GM18873 (cell line): ENCODE data around the gene IFITM5.
"Not testable (repeated sequence)": the region's sequence is repeated elsewhere in the genome, so short reads cannot be mapped to it uniquely, and the experiment has no call there.

Experiments used
- ATAC-seq: cut with Tn5 transposase; IDR thresholded peaks from one replicate; pipeline ENCODE4 v1.9.1; 2021; ENCODE audit warnings: mild to moderate bottlenecking, moderate library complexity, moderate number of reproducible peaks; ENCODE audit not compliant: unreplicated experiment, low FRiP score

Gene IFITM5

GRCh38 chr11:313787-314553 lies 14.6 kb upstream of the IFITM5 start, which contains the start of gene IFITM1:
TSS of gene IFITM1 (plus strand) at chr11:314040. CDS start at chr11:314171, 131 bp downstream.
- no peak for ATAC-seq

GRCh38 chr11:313304-313786 lies 14.0 kb upstream of the IFITM5 start:
- no peak for ATAC-seq

- ATAC-seq: no peak
Measured at GRCh38 chr11:312092-312816, 12.9 kb upstream of the IFITM5 start.

- ATAC-seq: not testable (repeated sequence)
Measured at GRCh38 chr11:311013-311748, 11.9 kb upstream of the IFITM5 start.

GRCh38 chr11:309979-310572 lies 10.8 kb upstream of the IFITM5 start:
- not testable (repeated sequence) for ATAC-seq

GRCh38 chr11:308740-309665 lies 9.7 kb upstream of the IFITM5 start:
- not testable (repeated sequence) for ATAC-seq

- ATAC-seq: not testable (repeated sequence)
Measured at GRCh38 chr11:307766-308708, 8.7 kb upstream of the IFITM5 start, which contains the start of gene IFITM2. TSS of gene IFITM2 (plus strand) at chr11:307816. CDS start at chr11:308193, 377 bp downstream.

GRCh38 chr11:306645-307371 lies 7.5 kb upstream of the IFITM5 start:
- no peak for ATAC-seq

- ATAC-seq: no peak
Measured at GRCh38 chr11:305844-306211, 6.5 kb upstream of the IFITM5 start.

GRCh38 chr11:304915-305843 lies 5.9 kb upstream of the IFITM5 start:
- ATAC-seq: no peak

- ATAC-seq: no peak
Measured at GRCh38 chr11:304061-304506, 4.8 kb upstream of the IFITM5 start.

- ATAC-seq: no peak
Measured at GRCh38 chr11:303363-303762, 4.0 kb upstream of the IFITM5 start.

- no peak for ATAC-seq
Measured at GRCh38 chr11:299951-300735, 817 bp upstream of the IFITM5 start.

- ATAC-seq: no peak
Measured at GRCh38 chr11:298406-299065, 790 bp downstream of the IFITM5 start.
